Right lobe of liver (tissue), 4 donors: ENCODE data around the gene PPP1R37.

Source experiments
- CTCF ChIP-seq, 4 donors: fragments of 200-600 bp in 3 of 4; fragments of 450-650 bp in 1 of 4; IDR thresholded peaks; one replicate each; pipeline versions ENCODE4 v1.5.1 to v1.8.0; 2016 to 2022; ENCODE audit warnings: antibody characterized with exemption in 4 of 4, mild to moderate bottlenecking in 2 of 4
- POLR2A ChIP-seq: fragments of 450-650 bp; IDR thresholded peaks from one replicate; pipeline ENCODE4 v1.6.1; 2017; ENCODE audit warnings: antibody characterized with exemption, mild to moderate bottlenecking
- donor health status: DM: no; HTN: no; CAD: no.
- donor health status: DM: no; HTN: no; CAD: no.
- donor health status: DM: no; HTN: yes; CAD: no.

- TF ChIP-seq CTCF (IDR thresholded peaks at IDR 0.05) (no peak), POLR2A (no peak)
Observed at GRCh38 chr19:45156751-45157150, 63.8 kb downstream of the PPP1R37 start.
